Stomach (tissue), 9 donors: Measurements from ENCODE around the gene NPHP1. TPM values are rescaled to one million over a fixed set of nuclear protein-coding genes. Genes with fewer than 3 reads are reported as not detected.
A peak's percentile ranks its signal among the peaks of the same experiment; 100 is the strongest.

ENCODE experiments used
- DNase-seq, 2 donors: peaks; one replicate each; pipeline versions ENCODE4 v3.0.0 to v3.0.0-alpha.2; 2013 to 2019
- H3K27ac ChIP-seq, 5 donors: fragments of 200-600 bp in 4 of 5; sonication (generic) in 4 of 5; one replicate each; pipeline ENCODE4 v1.5.1; 2013 to 2019; ENCODE audit warnings: mild to moderate bottlenecking in 1 of 5, moderate library complexity in 1 of 5
- H3K27me3 ChIP-seq, 3 donors: fragments of 200-600 bp; sonication (generic); one replicate each; pipeline ENCODE4 v1.5.1; 2017 to 2019; ENCODE audit warnings: mixed run types in 1 of 3
- H3K36me3 ChIP-seq, 4 donors: fragments of 200-600 bp; sonication (generic); 1 replicate in 3 of 4; 2 replicates in 1 of 4; pipeline ENCODE4 v1.5.1; 2016 to 2019
- H3K4me1 ChIP-seq, 4 donors: fragments of 200-600 bp; sonication (generic); one replicate each; pipeline ENCODE4 v1.5.1; 2016 to 2019
- H3K4me3 ChIP-seq, 4 donors: fragments of 200-600 bp; sonication (generic) in 3 of 4; one replicate each; pipeline ENCODE4 v1.5.1; 2016 to 2019; ENCODE audit warnings: mild to moderate bottlenecking in 1 of 4
- H3K9me3 ChIP-seq, 4 donors: fragments of 200-600 bp; sonication (generic); one replicate each; pipeline ENCODE4 v1.5.1; 2016 to 2019
- CTCF ChIP-seq, 7 experiments: fragments of 450-650 bp in 4 of 7; fragments of 200-600 bp in 3 of 7; sonication (generic) in 3 of 7; IDR thresholded peaks; one replicate each; pipeline ENCODE4 v1.5.1; 2016 to 2019; ENCODE audit warnings: antibody characterized with exemption in 7 of 7, control low read depth in 2 of 7, mild to moderate bottlenecking in 1 of 7
- EP300 ChIP-seq: sonication (generic); formaldehyde crosslinking; IDR thresholded peaks from one replicate; pipeline ENCODE4 v1.6.1; 2017; ENCODE audit warnings: antibody characterized with exemption
- POLR2A ChIP-seq, 4 donors: fragments of 450-650 bp; IDR thresholded peaks; one replicate each; pipeline ENCODE4 v1.6.1; 2016; ENCODE audit warnings: antibody characterized with exemption in 4 of 4, control low read depth in 2 of 4, mild to moderate bottlenecking in 1 of 4, moderate library complexity in 1 of 4
- POLR2AphosphoS5 ChIP-seq, 3 donors: sonication (generic); formaldehyde crosslinking; IDR thresholded peaks; one replicate each; pipeline ENCODE4 v1.6.1; 2016; ENCODE audit warnings: antibody characterized with exemption in 3 of 3
- WGBS, 5 donors: extraction: QIAGEN DNeasy Blood & Tissue Kit in 3 of 5; methylation state at CpG; one replicate each; pipeline versions ENCODE4 v1.1.5 to v1.1.7; 2013 to 2018; 5-methylcytosine and 5-hydroxymethylcytosine counted together
- intact Hi-C: fragments of 100-400 bp; cut with DNase I; formaldehyde crosslinking; loops from one replicate; pipeline ENCODE4 v1.15.1; 2023; ENCODE audit warnings: low total_unique reads
- polyA plus RNA-seq, 3 donors: library from polyadenylated mRNA; stranded (reverse); fragments of 200-250 nt; gene quantifications; one replicate each; pipeline ENCODE4 v1.2.3, GENCODE V29; 2013
- total RNA-seq, 5 donors: library from RNA; depleted of rRNA; stranded (reverse); fragments of >200 nt; gene quantifications; one replicate each; pipeline versions ENCODE4 v1.1.0 to v1.2.3, GENCODE V29; 2014 to 2016
- donor health status: healthy with polysubstance abuse.
- donor health status: Bipolar disorder and iron deficiency.
- donor health status: healthy.

Gene NPHP1
- total and polyA plus RNA-seq, 8 donors, result 0.58 to 5.5 (median 3.9) TPM; not detected in 1

- Histone ChIP-seq H3K27ac (peak overlapping the region in 4 of 5 donors; percentile 68 to 89 (median 83)), H3K4me1 (peaks cover 7 to 21% (median 17%) of the 10 kb centered on the region in 4 donors), H3K4me3 (no peak overlapping the region), H3K9me3 (no peaks in the 10 kb centered on the region), H3K27me3 (no peaks in the 10 kb centered on the region), H3K36me3 (no peaks in the 10 kb centered on the region)
- WGBS, 5 donors, result 68 to 84% (median 80%) methylated on average over 8 of the region's 8 CpGs
- DNase-seq, result no peak
- intact Hi-C loops, result no loop called here
- TF ChIP-seq EP300 (no peak), POLR2A (IDR thresholded peaks at IDR 0.05) (no peak), POLR2AphosphoS5 (IDR thresholded peaks at IDR 0.05) (no peak), CTCF (IDR thresholded peaks at IDR 0.05) (no peak)
These were observed 104.3 kb downstream of the NPHP1 start for GRCh38 chr2:110100480-110100879.

GRCh38 chr2:110099471-110100225, 105.2 kb downstream of the NPHP1 start:
- Histone ChIP-seq H3K27me3 (no peaks in the 10 kb centered on the region), H3K4me1 (peaks cover 7 to 21% (median 17%) of the 10 kb centered on the region in 4 donors), H3K36me3 (no peaks in the 10 kb centered on the region), H3K27ac (peak overlapping the region in 4 of 5 donors; percentile 68 to 89 (median 83)), H3K9me3 (no peaks in the 10 kb centered on the region), H3K4me3 (no peak overlapping the region)
- DNase-seq, result no peak
- intact Hi-C loops, result no loop called here
- 73 to 88% (median 79%) methylated on average over 10 of the region's 10 CpGs for WGBS, 5 donors
- no peak for TF ChIP-seq EP300

DNA sequence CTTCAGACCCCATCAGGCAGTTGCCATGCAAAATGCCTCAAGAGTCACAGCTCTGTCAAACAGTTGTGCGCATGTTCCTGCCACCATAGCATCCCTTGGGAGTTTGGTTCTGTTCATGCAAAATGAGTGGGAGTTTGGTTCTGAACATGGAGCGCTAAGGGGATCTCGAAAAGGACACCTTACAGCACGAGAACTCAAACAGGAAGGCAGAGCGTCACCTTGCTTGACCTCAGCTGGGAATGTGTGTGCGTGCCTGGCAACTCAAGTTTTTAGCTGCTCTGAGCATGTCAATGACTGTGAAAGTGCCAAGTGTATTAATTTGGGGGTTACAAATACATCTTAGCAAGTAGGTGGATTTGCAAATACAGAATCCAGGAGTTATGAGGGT, 105.8 kb downstream of the NPHP1 start:
- WGBS, 5 donors, result 62 to 80% (median 78%) methylated on average over 6 of the region's 6 CpGs
- Histone ChIP-seq H3K4me1 (peaks cover 7 to 21% (median 17%) of the 10 kb centered on the region in 4 donors), H3K9me3 (no peaks in the 10 kb centered on the region), H3K4me3 (no peak overlapping the region), H3K27ac (no peak overlapping the region), H3K27me3 (no peaks in the 10 kb centered on the region), H3K36me3 (no peaks in the 10 kb centered on the region)
- intact Hi-C loops, result no loop called here
- no peak for DNase-seq
- no peak for TF ChIP-seq POLR2A (IDR thresholded peaks at IDR 0.05)
- TF ChIP-seq CTCF (IDR thresholded peaks at IDR 0.05), result no peak
- no peak for TF ChIP-seq EP300
- TF ChIP-seq POLR2AphosphoS5 (IDR thresholded peaks at IDR 0.05), result no peak

GRCh38 chr2:110097506-110098220, 107.2 kb downstream of the NPHP1 start:
- H3K27me3 ChIP-seq, result no peaks in the 10 kb centered on the region
- peaks cover 7 to 21% (median 17%) of the 10 kb centered on the region in 4 donors for H3K4me1 ChIP-seq
- no peak overlapping the region for H3K4me3 ChIP-seq
- H3K27ac ChIP-seq, result no peak overlapping the region
- H3K36me3 ChIP-seq, result no peaks in the 10 kb centered on the region
- DNase-seq, result no peak
- intact Hi-C loops, result no loop called here
- no peak for TF ChIP-seq POLR2AphosphoS5 (IDR thresholded peaks at IDR 0.05)
- TF ChIP-seq POLR2A (IDR thresholded peaks at IDR 0.05), result no peak
- TF ChIP-seq CTCF (IDR thresholded peaks at IDR 0.05), result no peak
- 73 to 81% (median 77%) methylated on average over 14 of the region's 14 CpGs for WGBS, 5 donors
- H3K9me3 ChIP-seq, result no peaks in the 10 kb centered on the region
